H1 (cell line): ENCODE data around the gene RAB10. TPM values are rescaled to one million over a fixed set of nuclear protein-coding genes. Genes with fewer than 3 reads are reported as not detected.

ENCODE experiments used
- CREB1 ChIP-seq: IDR thresholded peaks from 2 replicates; pipeline ENCODE4 v1.6.1; 2012; ENCODE audit warnings: inconsistent platforms
- EZH2 ChIP-seq: fragments of 200-600 bp; sonication (generic); IDR thresholded peaks from 2 replicates; pipeline ENCODE4 v1.7.1; 2012; ENCODE audit warnings: low read depth, mild to moderate bottlenecking, moderate library complexity, low read length, inconsistent platforms; ENCODE audit not compliant: severe bottlenecking
- KDM1A ChIP-seq: fragments of 200-600, 300-600 bp; sonication (generic); IDR thresholded peaks from 2 replicates; pipeline ENCODE4 v1.7.1; 2016; ENCODE audit warnings: mild to moderate bottlenecking, low read length, borderline replicate concordance
- KDM4A ChIP-seq: IDR thresholded peaks from one replicate; pipeline ENCODE4 v1.7.1; 2012; ENCODE audit warnings: low read depth, mild to moderate bottlenecking, moderate library complexity, low read length, inconsistent platforms; ENCODE audit not compliant: severe bottlenecking
- POLR2AphosphoS5 ChIP-seq: IDR thresholded peaks from 2 replicates; pipeline ENCODE4 v1.6.1; 2011; ENCODE audit warnings: low read depth, low read length
- RAD21 ChIP-seq, 2 experiments: IDR thresholded peaks in 1 of 2; conservative IDR thresholded peaks in 1 of 2; 2 replicates each; pipeline ENCODE4 v1.6.1; 2011; ENCODE audit warnings: low read depth in 2 of 2, low read length in 2 of 2, improper control_type of control experiment in 1 of 2, inconsistent platforms in 1 of 2, mild to moderate bottlenecking in 1 of 2, moderate library complexity in 1 of 2
- SIN3A ChIP-seq, 2 experiments: IDR thresholded peaks in 1 of 2; conservative IDR thresholded peaks in 1 of 2; 2 replicates each; pipeline ENCODE4 v1.6.1; 2011 to 2012; ENCODE audit warnings: low read length in 2 of 2, improper control_type of control experiment in 1 of 2, low read depth in 1 of 2, mild to moderate bottlenecking in 1 of 2
- TCF12 ChIP-seq: IDR thresholded peaks from 2 replicates; pipeline ENCODE4 v1.6.1; 2011; ENCODE audit warnings: low read depth, mild to moderate bottlenecking, low read length
- polyA plus RNA-seq, 7 experiments: library from polyadenylated mRNA; depleted of rRNA in 3 of 7; stranded (reverse) in 5 of 7; unstranded in 2 of 7; fragments of >200 nt in 5 of 7; fragments of 200-250 nt in 2 of 7; gene quantifications; 1 replicate in 5 of 7; 2 replicates in 1 of 7; 4 replicates in 1 of 7; pipeline versions ENCODE4 v1.2.1 to v1.2.3, GENCODE V29; 2011 to 2013; ENCODE audit warnings: missing spikeins in 2 of 7, mixed read lengths in 2 of 7
- total RNA-seq: library from RNA; stranded (reverse); fragmentation: NEBNext Ultra II Directional; extraction: Animal tissue kit (Norgen Biotek cat#: 25700); gene quantifications from 2 replicates; pipeline ENCODE4 v1.2.1, GENCODE V29; 2021

Gene RAB10
- total and polyA plus RNA-seq, 2 of the 8 experiments (the other 6 are each of a cell fraction or from before 2014, with no cell fraction given), result 42.6 to 136 TPM

DNA sequence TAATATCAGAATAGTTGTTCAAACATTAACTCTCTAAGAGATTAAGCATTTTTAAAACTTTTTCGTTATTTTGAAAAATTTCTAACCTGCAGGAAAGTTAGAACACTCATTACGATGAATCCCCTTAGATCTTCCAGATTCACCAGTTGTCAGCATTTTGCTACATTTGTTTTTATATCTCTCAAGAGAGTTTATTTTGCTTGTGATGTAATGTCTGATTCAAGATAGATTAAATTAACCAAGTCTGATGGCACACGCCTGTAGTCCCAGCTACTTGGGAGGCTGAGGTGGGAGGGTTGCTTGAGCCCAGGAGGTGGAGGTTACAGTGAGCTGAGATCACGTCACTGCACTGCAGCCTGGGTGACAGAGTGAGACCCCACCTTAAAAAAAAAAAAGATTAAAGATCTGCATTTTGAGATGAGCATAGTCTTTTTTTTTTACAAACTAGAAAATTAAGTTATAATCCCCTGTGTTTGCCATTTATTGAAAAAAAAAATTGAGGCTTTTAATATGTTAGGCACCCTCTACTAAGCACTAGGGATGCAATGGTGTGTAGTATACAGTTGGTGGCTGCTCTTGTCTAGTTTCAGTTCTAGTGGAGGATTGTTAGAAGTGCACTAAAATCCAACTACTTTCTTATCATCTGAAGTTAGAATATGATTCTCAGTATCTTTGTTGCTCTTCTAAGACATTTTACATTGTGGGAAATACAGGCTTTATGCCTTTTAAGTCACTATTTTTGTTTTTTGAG lies 20.9 kb downstream of the RAB10 start (continued):
- TF ChIP-seq KDM4A (no peak), KDM1A (no peak), SIN3A (conservative IDR thresholded peaks at IDR 0.05 in 1 of 2, IDR thresholded peaks at IDR 0.05 in 1 of 2; ENCODE audit: low read depth in 1 of 2, low read length in 2 of 2) (no peak), EZH2 (no peak), CREB1 (no peak), RAD21 (IDR thresholded peaks at IDR 0.05 in 1 of 2, conservative IDR thresholded peaks at IDR 0.05 in 1 of 2; ENCODE audit: low read depth in 2 of 2, low read length in 2 of 2) (no peak), POLR2AphosphoS5 (no peak), TCF12 (no peak)
